T-cell (primary cell): Measurements from ENCODE around the gene RNASE7. TPM values are rescaled to one million over a fixed set of nuclear protein-coding genes. Genes with fewer than 3 reads are reported as not detected.

ENCODE experiments used
- ATAC-seq, 4 experiments: fragments of 200-7000 bp in 3 of 4; fragments of 150-1000 bp in 1 of 4; cut with Tn5 transposase; replicated peaks in 1 of 4; 1 replicate in 3 of 4; 2 replicates in 1 of 4; pipeline ENCODE4 v1.10.0; 2021; ENCODE audit warnings: moderate library complexity in 3 of 4, mild to moderate bottlenecking in 2 of 4, moderate number of reproducible peaks in 1 of 4
- CTCF ChIA-PET, 2 donors: fragments of 300-600 bp; sonication (Branson Sonifier 250); formaldehyde crosslinking; loops; one replicate each; lab custom pipeline; 2022; ENCODE audit warnings: antibody characterized with exemption in 2 of 2; lab: Charles Lee
- POLR2A ChIA-PET, 2 donors: fragments of 300-600 bp; sonication (Branson Sonifier 250); formaldehyde crosslinking; loops; one replicate each; lab custom pipeline; 2022; ENCODE audit warnings: antibody characterized with exemption in 2 of 2; lab: Charles Lee
- DNase-seq, 35 experiments: peaks; one replicate each; pipeline versions ENCODE4 v3.0.0 to v3.0.0-alpha.2; 2013 to 2023
- H3K27ac ChIP-seq: one replicate; pipeline ENCODE4 v1.5.1; 2013; ENCODE audit warnings: low read length
- H3K27me3 ChIP-seq, 2 experiments: replicated peaks in 1 of 2; 1 replicate in 1 of 2; 2 replicates in 1 of 2; pipeline versions ENCODE4 v1.6.1 to v1.7.0; 2013; ENCODE audit warnings: low read length in 1 of 2, mixed read lengths in 1 of 2; ENCODE audit not compliant: control insufficient read depth in 2 of 2, insufficient read depth in 2 of 2; ENCODE audit errors: extremely low read depth in 1 of 2
- H3K36me3 ChIP-seq, 2 donors: 1 replicate in 1 of 2; 2 replicates in 1 of 2; pipeline versions ENCODE4 v1.6.1 to v1.7.0; 2013; ENCODE audit warnings: low read length in 1 of 2; ENCODE audit not compliant: control insufficient read depth in 2 of 2, insufficient read depth in 1 of 2; ENCODE audit errors: extremely low read depth in 1 of 2
- H3K4me1 ChIP-seq, 2 experiments: 1 replicate in 1 of 2; 2 replicates in 1 of 2; pipeline versions ENCODE4 v1.6.1 to v1.7.0; 2013; ENCODE audit warnings: low read length in 2 of 2, mixed read lengths in 1 of 2; ENCODE audit not compliant: insufficient read depth in 2 of 2, control insufficient read depth in 1 of 2; ENCODE audit errors: extremely low read depth in 1 of 2
- H3K4me3 ChIP-seq, 2 donors: 1 replicate in 1 of 2; 2 replicates in 1 of 2; pipeline versions ENCODE4 v1.5.1 to v1.7.0; 2013; ENCODE audit warnings: mild to moderate bottlenecking in 2 of 2, low read length in 1 of 2, moderate library complexity in 1 of 2; ENCODE audit not compliant: control insufficient read depth in 1 of 2; ENCODE audit errors: extremely low read depth in 1 of 2
- H3K9me3 ChIP-seq: 2 replicates; pipeline ENCODE4 v1.7.0; 2013
- H3K27ac Mint-ChIP-seq, 2 donors: one replicate each; pipeline ENCODE4 v1.8.0; 2020 to 2021; ENCODE audit warnings: mild to moderate bottlenecking in 2 of 2, mixed read lengths in 2 of 2
- H3K27me3 Mint-ChIP-seq, 2 donors: one replicate each; pipeline ENCODE4 v1.8.0; 2021 to 2022; ENCODE audit warnings: mixed read lengths in 2 of 2
- H3K36me3 Mint-ChIP-seq: one replicate; pipeline ENCODE4 v1.8.0; 2021; ENCODE audit warnings: mixed read lengths
- H3K4me1 Mint-ChIP-seq, 3 donors: one replicate each; pipeline ENCODE4 v1.8.0; 2020 to 2022; ENCODE audit warnings: mixed read lengths in 3 of 3, mild to moderate bottlenecking in 1 of 3
- H3K4me3 Mint-ChIP-seq, 3 donors: one replicate each; pipeline ENCODE4 v1.8.0; 2020 to 2022; ENCODE audit warnings: mild to moderate bottlenecking in 3 of 3, mixed read lengths in 3 of 3, moderate library complexity in 3 of 3
- H3K9me3 Mint-ChIP-seq, 3 donors: one replicate each; pipeline ENCODE4 v1.8.0; 2020 to 2022; ENCODE audit warnings: mixed read lengths in 3 of 3
- WGBS: methylation state at CpG from one replicate; pipeline ENCODE4 v1.1.5; 2013; ENCODE audit warnings: missing lambda C conversion rate; ENCODE audit not compliant: insufficient coverage; 5-methylcytosine and 5-hydroxymethylcytosine counted together
- total RNA-seq, 35 experiments: library from RNA in 6 of 35; stranded (reverse) in 6 of 35; fragments of 120-200 nt in 1 of 35; gene quantifications; one replicate each; pipeline versions ENCODE4 v1.2.1 to v1.2.4 and lab custom pipeline; 2013 to 2026

The RNASE7 gene
- total RNA-seq, 5 donors from 2014 or later (not counting 1 experiment from before 2014, with no cell fraction given), result not detected

- Mint-ChIP-seq H3K36me3 (no peaks in the 10 kb centered on the region), H3K27me3 (peaks cover 27 to 38% of the 10 kb centered on the region in 2 donors), H3K9me3 (no peaks in the 10 kb centered on the region), H3K27ac (no peak overlapping the region), H3K4me1 (peaks cover 15 to 26% (median 22%) of the 10 kb centered on the region in 3 donors), H3K4me3 (no peak overlapping the region)
- Histone ChIP-seq H3K36me3 (no peaks in the 10 kb centered on the region), H3K4me3 (no peak overlapping the region), H3K4me1 (peaks cover 7 to 21% of the 10 kb centered on the region in 2 experiments), H3K27me3 (peaks cover 0 to 57% of the 10 kb centered on the region in 2 experiments), H3K9me3 (no peaks in the 10 kb centered on the region), H3K27ac (no peak overlapping the region)
- DNase-seq (no peak), ATAC-seq (no peak)
- ChIA-PET POLR2A (no interaction called here), CTCF (interaction anchor here in 1 of 2 donors (0.6 to 0.9 kb wide), 2 partner anchors 10 to 30 kb away, joined by 3 read pairs; no protein-coding TSS in a partner anchor)
- WGBS, result 86% methylated on average over 18 of the region's 26 CpGs
Measured at GRCh38 chr14:21074398-21075272, 32.5 kb downstream of the RNASE7 start.

GRCh38 chr14:21075719-21076437 lies 33.7 kb downstream of the RNASE7 start:
- Histone ChIP-seq H3K9me3 (no peaks in the 10 kb centered on the region), H3K36me3 (no peaks in the 10 kb centered on the region), H3K27ac (no peak overlapping the region), H3K4me1 (peaks cover under 1 to 10% of the 10 kb centered on the region in 2 experiments), H3K27me3 (peaks cover 0 to 46% of the 10 kb centered on the region in 2 experiments), H3K4me3 (no peak overlapping the region)
- 91% methylated on average over 9 of the region's 9 CpGs for WGBS
- H3K36me3 Mint-ChIP-seq, result no peaks in the 10 kb centered on the region
- H3K27me3 Mint-ChIP-seq, result peaks cover 24 to 30% of the 10 kb centered on the region in 2 donors
- ATAC-seq (no peak), DNase-seq (no peak)
- no peaks in the 10 kb centered on the region for H3K9me3 Mint-ChIP-seq
- peaks cover 5 to 17% (median 14%) of the 10 kb centered on the region in 3 donors for H3K4me1 Mint-ChIP-seq
- POLR2A ChIA-PET, result no interaction called here
- no peak overlapping the region for H3K4me3 Mint-ChIP-seq
- H3K27ac Mint-ChIP-seq, result no peak overlapping the region
- CTCF ChIA-PET, result no interaction called here

GRCh38 chr14:21077672-21078071 lies 35.5 kb downstream of the RNASE7 start:
- H3K9me3 ChIP-seq, result no peaks in the 10 kb centered on the region
- no peaks in the 10 kb centered on the region for H3K36me3 ChIP-seq
- H3K4me1 Mint-ChIP-seq, result no peaks in the 10 kb centered on the region
- no peak overlapping the region for H3K27ac Mint-ChIP-seq
- DNase-seq (no peak), ATAC-seq (no peak)
- no peaks in the 10 kb centered on the region for H3K4me1 ChIP-seq
- no peaks in the 10 kb centered on the region for H3K36me3 Mint-ChIP-seq
- no peak overlapping the region for H3K4me3 ChIP-seq
- H3K4me3 Mint-ChIP-seq, result no peak overlapping the region
- no peak overlapping the region for H3K27ac ChIP-seq
- ChIA-PET CTCF (interaction anchor here in 1 of 2 donors (0.6 kb wide), 1 partner anchor 15 kb away, joined by 4 read pairs; no protein-coding TSS in a partner anchor), POLR2A (interaction anchor here in 1 of 2 donors (0.5 kb wide), 1 partner anchor 10 kb away, joined by 3 read pairs; no protein-coding TSS in a partner anchor)
- 88% methylated on average over 1 of the region's 2 CpGs for WGBS
- peaks cover 0 to 30% of the 10 kb centered on the region in 2 experiments for H3K27me3 ChIP-seq
- H3K9me3 Mint-ChIP-seq, result no peaks in the 10 kb centered on the region
- peaks cover 12% of the 10 kb centered on the region in 2 donors for H3K27me3 Mint-ChIP-seq

GRCh38 chr14:21078287-21078686 lies 36.1 kb downstream of the RNASE7 start:
- POLR2A ChIA-PET, result no interaction called here

GRCh38 chr14:21078726-21079125 lies 36.6 kb downstream of the RNASE7 start:
- POLR2A ChIA-PET, result no interaction called here
- no peaks in the 10 kb centered on the region for H3K4me1 Mint-ChIP-seq
- H3K4me3 Mint-ChIP-seq, result no peak overlapping the region
- Histone ChIP-seq H3K4me1 (no peaks in the 10 kb centered on the region), H3K9me3 (no peaks in the 10 kb centered on the region), H3K27me3 (peaks cover 0 to 22% of the 10 kb centered on the region in 2 experiments), H3K4me3 (no peak overlapping the region), H3K27ac (no peak overlapping the region), H3K36me3 (no peaks in the 10 kb centered on the region)
- no peak overlapping the region for H3K27ac Mint-ChIP-seq
- no peaks in the 10 kb centered on the region for H3K36me3 Mint-ChIP-seq
- H3K27me3 Mint-ChIP-seq, result peaks cover 3 to 4% of the 10 kb centered on the region in 2 donors
- 78% methylated on average over 4 of the region's 10 CpGs for WGBS
- ATAC-seq, result no peak
- no peak for DNase-seq
- no peaks in the 10 kb centered on the region for H3K9me3 Mint-ChIP-seq
- CTCF ChIA-PET, result interaction anchor here in 1 of 2 donors (1.1 to 1.2 kb wide), 2 partner anchors 26 to 35 kb away, joined by 3 read pairs; no protein-coding TSS in a partner anchor

More at GRCh38 chr14:21078287-21078686, 36.1 kb downstream of the RNASE7 start:
- Histone ChIP-seq H3K9me3 (no peaks in the 10 kb centered on the region), H3K27ac (no peak overlapping the region), H3K4me1 (no peaks in the 10 kb centered on the region), H3K27me3 (peaks cover 0 to 24% of the 10 kb centered on the region in 2 experiments), H3K4me3 (no peak overlapping the region), H3K36me3 (no peaks in the 10 kb centered on the region)
- Mint-ChIP-seq H3K9me3 (no peaks in the 10 kb centered on the region), H3K36me3 (no peaks in the 10 kb centered on the region), H3K4me1 (no peaks in the 10 kb centered on the region), H3K27me3 (peaks cover 8% of the 10 kb centered on the region in 2 donors), H3K4me3 (no peak overlapping the region), H3K27ac (no peak overlapping the region)
- ATAC-seq (no peak), DNase-seq (no peak)
- CTCF ChIA-PET, result no interaction called here
- WGBS, result no CpG with 5 or more reads among the region's 5 CpGs

- no peak overlapping the region for H3K4me3 Mint-ChIP-seq
- Histone ChIP-seq H3K27me3 (peaks cover 0 to 5% of the 10 kb centered on the region in 2 experiments), H3K27ac (no peak overlapping the region), H3K4me1 (peaks cover 0 to 1% of the 10 kb centered on the region in 2 experiments), H3K36me3 (no peaks in the 10 kb centered on the region), H3K4me3 (no peak overlapping the region), H3K9me3 (no peaks in the 10 kb centered on the region)
- peaks cover 1 to 3% of the 10 kb centered on the region in 2 donors for H3K27me3 Mint-ChIP-seq
- CTCF ChIA-PET, result no interaction called here
- 84% methylated on average over 20 of the region's 30 CpGs for WGBS
- H3K36me3 Mint-ChIP-seq, result no peaks in the 10 kb centered on the region
- peaks cover 6 to 9% (median 8%) of the 10 kb centered on the region in 3 donors for H3K4me1 Mint-ChIP-seq
- no peaks in the 10 kb centered on the region for H3K9me3 Mint-ChIP-seq
- no peak for DNase-seq
- H3K27ac Mint-ChIP-seq, result no peak overlapping the region
- no peak for ATAC-seq
- POLR2A ChIA-PET, result no interaction called here
Measured at GRCh38 chr14:21081521-21082142, 39.5 kb downstream of the RNASE7 start.
